GM19328 (cell line): Measurements from ENCODE around the gene CDC42EP5.
"Not testable (repeated sequence)": the region's sequence is repeated elsewhere in the genome, so short reads cannot be mapped to it uniquely, and the experiment has no call there.

Source experiments
- ATAC-seq: cut with Tn5 transposase; IDR thresholded peaks from one replicate; pipeline ENCODE4 v1.9.1; 2021; ENCODE audit warnings: mild to moderate bottlenecking, moderate library complexity; ENCODE audit not compliant: unreplicated experiment

The CDC42EP5 gene

GRCh38 chr19:54473071-54473891 is at the start of gene CDC42EP5:
Gene CDC42EP5 (minus strand): TSS chr19:54473296. CDS start chr19:54465547, 7,749 bp downstream.
- ATAC-seq: no peak

GRCh38 chr19:54521860-54522513 is 48.9 kb upstream of the CDC42EP5 start:
- ATAC-seq: no peak

- no peak for ATAC-seq
Measured at GRCh38 chr19:54521022-54521859, 48.1 kb upstream of the CDC42EP5 start.

GRCh38 chr19:54518844-54519243 is 45.7 kb upstream of the CDC42EP5 start:
- no peak for ATAC-seq

- ATAC-seq: no peak
Measured at GRCh38 chr19:54517483-54517882, 44.4 kb upstream of the CDC42EP5 start.

GRCh38 chr19:54515156-54515555 is 42.1 kb upstream of the CDC42EP5 start:
- ATAC-seq: no peak

GRCh38 chr19:54509200-54509940 is 36.3 kb upstream of the CDC42EP5 start:
- ATAC-seq: not testable (repeated sequence)

GRCh38 chr19:54508487-54508886 is 35.4 kb upstream of the CDC42EP5 start:
- not testable (repeated sequence) for ATAC-seq

GRCh38 chr19:54507824-54508223 is 34.7 kb upstream of the CDC42EP5 start:
- no peak for ATAC-seq

- ATAC-seq: not testable (repeated sequence)
Measured at GRCh38 chr19:54507038-54507717, 34.1 kb upstream of the CDC42EP5 start.

GRCh38 chr19:54506079-54506478 is 33.0 kb upstream of the CDC42EP5 start:
- ATAC-seq: no peak

GRCh38 chr19:54505542-54505941 is 32.4 kb upstream of the CDC42EP5 start:
- ATAC-seq: not testable (repeated sequence)

- ATAC-seq: no peak
Measured at GRCh38 chr19:54502518-54503048, 29.5 kb upstream of the CDC42EP5 start, which contains the start of gene LAIR2. Gene LAIR2 (plus strand): TSS chr19:54502831. CDS start chr19:54502919, 88 bp downstream.

- ATAC-seq: not testable (repeated sequence)
Measured at GRCh38 chr19:54498451-54498772, 25.3 kb upstream of the CDC42EP5 start.

GRCh38 chr19:54497747-54498450 is 24.8 kb upstream of the CDC42EP5 start:
- ATAC-seq: not testable (repeated sequence)

GRCh38 chr19:54495284-54495683 is 22.2 kb upstream of the CDC42EP5 start:
- ATAC-seq: not testable (repeated sequence)

- ATAC-seq: no peak
Measured at GRCh38 chr19:54493967-54494585, 21.0 kb upstream of the CDC42EP5 start.

GRCh38 chr19:54493056-54493455 is 20.0 kb upstream of the CDC42EP5 start:
- ATAC-seq: not testable (repeated sequence)

- no peak for ATAC-seq
Measured at GRCh38 chr19:54492568-54492967, 19.5 kb upstream of the CDC42EP5 start.
